Neural cell (in vitro differentiated cells): ENCODE measurements around the gene CAP2. TPM values are rescaled to one million over a fixed set of nuclear protein-coding genes. Genes with fewer than 3 reads are reported as not detected.
A peak's percentile ranks its signal among the peaks of the same experiment; 100 is the strongest.

ENCODE experiments used
- H2AFZ ChIP-seq: fragments of 200-600, 300-800 bp; sonication (generic), shearing (Covaris generic); 2 replicates; pipeline ENCODE4 v1.6.0; 2014; ENCODE audit warnings: low read depth, mild to moderate bottlenecking, antibody characterized with exemption, low read length, moderate library complexity
- H3F3A ChIP-seq: fragments of 200-600 bp; shearing (Covaris generic); 2 replicates; pipeline ENCODE4 v1.6.1; 2016; ENCODE audit warnings: mild to moderate bottlenecking, moderate library complexity, mixed read lengths, antibody characterized with exemption, low read length; ENCODE audit not compliant: insufficient read depth, poor library complexity, severe bottlenecking
- H3K27ac ChIP-seq: fragments of 200-600, 300-800 bp; sonication (generic), shearing (Covaris generic); 2 replicates; pipeline ENCODE4 v1.5.1; 2014; ENCODE audit warnings: mild to moderate bottlenecking, low read length, moderate library complexity
- H3K27me3 ChIP-seq: fragments of 300-800, 200-600 bp; sonication (generic), shearing (Covaris generic); 2 replicates; pipeline ENCODE4 v1.6.0; 2014; ENCODE audit warnings: mild to moderate bottlenecking, low read depth, low read length, moderate library complexity; ENCODE audit not compliant: insufficient read depth
- H3K36me3 ChIP-seq: fragments of 300-800, 200-600 bp; sonication (generic), shearing (Covaris generic); 2 replicates; pipeline ENCODE4 v1.5.1; 2014; ENCODE audit warnings: mild to moderate bottlenecking, antibody characterized with exemption, low read length, moderate library complexity; ENCODE audit not compliant: insufficient read depth
- H3K4me2 ChIP-seq: fragments of 300-800, 200-600 bp; sonication (generic), shearing (Covaris generic); 2 replicates; pipeline ENCODE4 v1.6.0; 2014; ENCODE audit warnings: mild to moderate bottlenecking, low read length
- H3K4me3 ChIP-seq: fragments of 300-800, 200-600 bp; sonication (generic), shearing (Covaris generic); 2 replicates; pipeline ENCODE4 v1.5.1; 2014; ENCODE audit warnings: mild to moderate bottlenecking, low read length, moderate library complexity
- H3K79me2 ChIP-seq: fragments of 200-600 bp; shearing (Covaris generic); replicated peaks from 2 replicates; pipeline ENCODE4 v1.6.0; 2014; ENCODE audit warnings: mild to moderate bottlenecking, low read length, moderate library complexity; ENCODE audit not compliant: insufficient read depth
- H3K9ac ChIP-seq: fragments of 300-800, 200-600 bp; sonication (generic), shearing (Covaris generic); 2 replicates; pipeline ENCODE4 v1.6.1; 2016; ENCODE audit warnings: mild to moderate bottlenecking, low read length, mixed read lengths
- H3K9me2 ChIP-seq: fragments of 200-600 bp; shearing (Covaris generic); 2 replicates; pipeline ENCODE4 v1.6.1; 2016; ENCODE audit warnings: mild to moderate bottlenecking, low read length, mixed read lengths; ENCODE audit not compliant: insufficient read depth
- H3K9me3 ChIP-seq: fragments of 200-600, 300-800 bp; sonication (generic), shearing (Covaris generic); 2 replicates; pipeline ENCODE4 v1.6.1; 2016; ENCODE audit warnings: mild to moderate bottlenecking, mixed run types, low read length, moderate library complexity, mixed read lengths
- H4K20me1 ChIP-seq: fragments of 200-600 bp; shearing (Covaris generic); 2 replicates; pipeline ENCODE4 v1.6.1; 2016; ENCODE audit warnings: mild to moderate bottlenecking, mixed run types; ENCODE audit not compliant: insufficient read depth
- CTCF ChIP-seq: fragments of 450-650 bp; IDR thresholded peaks from 2 replicates; pipeline ENCODE4 v1.5.1; 2014; ENCODE audit warnings: antibody characterized with exemption, mild to moderate bottlenecking, moderate library complexity; ENCODE audit not compliant: poor library complexity, severe bottlenecking
- EP300 ChIP-seq: fragments of 450-650 bp; conservative IDR thresholded peaks from 2 replicates; pipeline ENCODE4 v1.6.1; 2014; ENCODE audit warnings: antibody characterized with exemption, mild to moderate bottlenecking, moderate library complexity; ENCODE audit not compliant: poor library complexity, severe bottlenecking
- EZH2 ChIP-seq: fragments of 200-600, 300-800 bp; shearing (Covaris generic), sonication (generic); IDR thresholded peaks from 2 replicates; pipeline ENCODE4 v1.6.1; 2014; ENCODE audit warnings: antibody characterized with exemption, low read length, borderline replicate concordance, mild to moderate bottlenecking; ENCODE audit not compliant: insufficient read depth, poor library complexity, severe bottlenecking
- MXI1 ChIP-seq: fragments of 450-650 bp; conservative IDR thresholded peaks from 2 replicates; pipeline ENCODE4 v1.6.1; 2014; ENCODE audit warnings: antibody characterized with exemption, mild to moderate bottlenecking; ENCODE audit not compliant: poor library complexity, severe bottlenecking
- POLR2AphosphoS5 ChIP-seq: IDR thresholded peaks from 2 replicates; pipeline ENCODE4 v1.6.1; 2012
- RAD21 ChIP-seq: fragments of 450-650 bp; conservative IDR thresholded peaks from 2 replicates; pipeline ENCODE4 v1.6.1; 2014; ENCODE audit warnings: antibody characterized with exemption, mild to moderate bottlenecking, moderate library complexity
- REST ChIP-seq: IDR thresholded peaks from 2 replicates; pipeline ENCODE4 v1.6.1; 2012; ENCODE audit warnings: borderline replicate concordance
- SMC3 ChIP-seq: fragments of 450-650 bp; conservative IDR thresholded peaks from 2 replicates; pipeline ENCODE4 v1.6.1; 2014; ENCODE audit warnings: antibody characterized with exemption, mild to moderate bottlenecking, moderate library complexity; ENCODE audit not compliant: poor library complexity
- TAF1 ChIP-seq: IDR thresholded peaks from 2 replicates; pipeline ENCODE4 v1.6.1; 2012; ENCODE audit warnings: low read depth
- polyA plus RNA-seq: library from polyadenylated mRNA; depleted of rRNA; stranded (reverse); fragments of >200 nt; gene quantifications from 2 replicates; pipeline ENCODE4 v1.2.3, GENCODE V29; 2014

CAP2 gene
- polyA plus RNA-seq, 1 donor from 2014 or later: 13.4 TPM

GRCh38 chr6:17395112-17395511, 1.7 kb downstream of the CAP2 start:
- Histone ChIP-seq H3F3A (no peaks in the 10 kb centered on the region), H3K27me3 (no peaks in the 10 kb centered on the region), H3K9me3 (no peaks in the 10 kb centered on the region), H4K20me1 (no peaks in the 10 kb centered on the region), H3K27ac (no peak overlapping the region), H3K4me2 (no peak overlapping the region), H3K36me3 (no peaks in the 10 kb centered on the region), H2AFZ (no peak overlapping the region), H3K79me2 (peaks cover 3% of the 10 kb centered on the region), H3K9me2 (no peaks in the 10 kb centered on the region), H3K4me3 (peak overlapping the region; percentile 79), H3K9ac (no peak overlapping the region)
- TF ChIP-seq CTCF (no peak), MXI1 (no peak), EP300 (no peak), REST (no peak), EZH2 (no peak), RAD21 (no peak), SMC3 (no peak), TAF1 (no peak), POLR2AphosphoS5 (no peak)

- peaks cover 3% of the 10 kb centered on the region for H3K79me2 ChIP-seq
- H3K9ac ChIP-seq: no peak overlapping the region
- no peak overlapping the region for H3K4me3 ChIP-seq
- no peak overlapping the region for H3K27ac ChIP-seq
- H3K9me3 ChIP-seq: no peaks in the 10 kb centered on the region
- H3K4me2 ChIP-seq: no peak overlapping the region
- H3K27me3 ChIP-seq: no peaks in the 10 kb centered on the region
- H4K20me1 ChIP-seq: no peaks in the 10 kb centered on the region
- H2AFZ ChIP-seq: no peak overlapping the region
- H3K9me2 ChIP-seq: no peaks in the 10 kb centered on the region
- H3F3A ChIP-seq: no peaks in the 10 kb centered on the region
- no peaks in the 10 kb centered on the region for H3K36me3 ChIP-seq
- no peak for TF ChIP-seq TAF1
- no peak for TF ChIP-seq RAD21
- no peak for TF ChIP-seq MXI1
- TF ChIP-seq EP300: no peak
- no peak for TF ChIP-seq SMC3
- no peak for TF ChIP-seq POLR2AphosphoS5
- no peak for TF ChIP-seq EZH2
- no peak for TF ChIP-seq CTCF
- TF ChIP-seq REST: no peak
These were observed 2.9 kb downstream of the CAP2 start for GRCh38 chr6:17396256-17396655.
